Neuron (in vitro differentiated cells): ENCODE results near the gene CARD19.
"Not testable (repeated sequence)": the region's sequence is repeated elsewhere in the genome, so short reads cannot be mapped to it uniquely, and the experiment has no call there.

ENCODE experiments used
- H2AFZ ChIP-seq: one replicate; pipeline ENCODE4 v1.6.1; 2013; ENCODE audit warnings: low read depth, mild to moderate bottlenecking, inconsistent platforms, low read length, moderate library complexity
- H3K27me3 ChIP-seq: one replicate; pipeline ENCODE4 v1.6.1; 2013; ENCODE audit warnings: low read length; ENCODE audit not compliant: insufficient read depth
- H3K36me3 ChIP-seq: one replicate; pipeline ENCODE4 v1.6.1; 2013; ENCODE audit warnings: low read length; ENCODE audit not compliant: insufficient read depth
- H3K4me1 ChIP-seq: one replicate; pipeline ENCODE4 v1.6.1; 2013; ENCODE audit warnings: low read length; ENCODE audit not compliant: insufficient read depth
- H3K4me3 ChIP-seq: 2 replicates; pipeline ENCODE4 v1.5.1; 2013; ENCODE audit warnings: mild to moderate bottlenecking, low read length, moderate library complexity
- H3K9me3 ChIP-seq: one replicate; pipeline ENCODE4 v1.6.1; 2013; ENCODE audit warnings: low read length

The CARD19 gene

GRCh38 chr9:93108291-93109041, 12.4 kb downstream of the CARD19 start:
- H3K36me3 ChIP-seq: peaks cover 5% of the 10 kb centered on the region
- no peak overlapping the region for H3K4me3 ChIP-seq
- H3K9me3 ChIP-seq: peaks cover 4% of the 10 kb centered on the region
- H2AFZ ChIP-seq: no peak overlapping the region
- H3K4me1 ChIP-seq: no peaks in the 10 kb centered on the region
- no peaks in the 10 kb centered on the region for H3K27me3 ChIP-seq

- Histone ChIP-seq H3K27me3 (no peaks in the 10 kb centered on the region), H3K9me3 (no peaks in the 10 kb centered on the region), H3K4me3 (no peak overlapping the region), H2AFZ (no peak overlapping the region), H3K36me3 (peaks cover 5% of the 10 kb centered on the region), H3K4me1 (no peaks in the 10 kb centered on the region)
These were observed 14.4 kb downstream of the CARD19 start for GRCh38 chr9:93110311-93110855.

GRCh38 chr9:93111001-93111370, 15.0 kb downstream of the CARD19 start:
- no peak overlapping the region for H2AFZ ChIP-seq

GRCh38 chr9:93111371-93112115, 15.5 kb downstream of the CARD19 start:
- Histone ChIP-seq H3K36me3 (peaks cover 5% of the 10 kb centered on the region), H3K4me1 (no peaks in the 10 kb centered on the region), H3K9me3 (no peaks in the 10 kb centered on the region), H3K27me3 (no peaks in the 10 kb centered on the region), H2AFZ (no peak overlapping the region), H3K4me3 (no peak overlapping the region)

More at GRCh38 chr9:93111001-93111370, 15.0 kb downstream of the CARD19 start:
- Histone ChIP-seq H3K27me3 (no peaks in the 10 kb centered on the region), H3K9me3 (no peaks in the 10 kb centered on the region), H3K4me3 (no peak overlapping the region), H3K4me1 (no peaks in the 10 kb centered on the region), H3K36me3 (peaks cover 5% of the 10 kb centered on the region)

GRCh38 chr9:93112116-93112863, 16.3 kb downstream of the CARD19 start:
- Histone ChIP-seq H2AFZ (no peak overlapping the region), H3K36me3 (peaks cover 5% of the 10 kb centered on the region), H3K27me3 (no peaks in the 10 kb centered on the region), H3K9me3 (no peaks in the 10 kb centered on the region), H3K4me1 (no peaks in the 10 kb centered on the region), H3K4me3 (no peak overlapping the region)

GRCh38 chr9:93112864-93113389, 16.9 kb downstream of the CARD19 start:
- H2AFZ ChIP-seq: no peak overlapping the region

GRCh38 chr9:93114169-93114983, 18.4 kb downstream of the CARD19 start:
- Histone ChIP-seq H2AFZ (no peak overlapping the region), H3K4me3 (no peak overlapping the region), H3K4me1 (no peaks in the 10 kb centered on the region), H3K27me3 (no peaks in the 10 kb centered on the region), H3K36me3 (no peaks in the 10 kb centered on the region), H3K9me3 (no peaks in the 10 kb centered on the region)

More at GRCh38 chr9:93112864-93113389, 16.9 kb downstream of the CARD19 start:
- H3K9me3 ChIP-seq: no peaks in the 10 kb centered on the region
- no peak overlapping the region for H3K4me3 ChIP-seq
- H3K36me3 ChIP-seq: peaks cover 5% of the 10 kb centered on the region
- H3K27me3 ChIP-seq: no peaks in the 10 kb centered on the region
- no peaks in the 10 kb centered on the region for H3K4me1 ChIP-seq

GRCh38 chr9:93114984-93115335, 18.9 kb downstream of the CARD19 start:
- no peak overlapping the region for H3K4me3 ChIP-seq
- no peaks in the 10 kb centered on the region for H3K9me3 ChIP-seq
- H3K4me1 ChIP-seq: no peaks in the 10 kb centered on the region
- no peaks in the 10 kb centered on the region for H3K27me3 ChIP-seq
- H3K36me3 ChIP-seq: no peaks in the 10 kb centered on the region
- H2AFZ ChIP-seq: no peak overlapping the region

GRCh38 chr9:93115486-93116071, 19.6 kb downstream of the CARD19 start:
- Histone ChIP-seq H3K27me3 (no peaks in the 10 kb centered on the region), H3K4me1 (no peaks in the 10 kb centered on the region), H3K9me3 (no peaks in the 10 kb centered on the region), H3K36me3 (no peaks in the 10 kb centered on the region), H3K4me3 (no peak overlapping the region), H2AFZ (no peak overlapping the region)

- Histone ChIP-seq H3K4me3 (no peak overlapping the region), H3K27me3 (no peaks in the 10 kb centered on the region), H3K4me1 (no peaks in the 10 kb centered on the region), H3K36me3 (no peaks in the 10 kb centered on the region), H3K9me3 (no peaks in the 10 kb centered on the region), H2AFZ (no peak overlapping the region)
These were observed 20.3 kb downstream of the CARD19 start for GRCh38 chr9:93116072-93116961.

GRCh38 chr9:93117521-93117920, 21.5 kb downstream of the CARD19 start:
- H3K4me3 ChIP-seq, H3K4me1 ChIP-seq, H3K36me3 ChIP-seq, H3K27me3 ChIP-seq, H3K9me3 ChIP-seq, H2AFZ ChIP-seq: not testable (repeated sequence)
